Heart right ventricle (tissue), 16 donors: Measurements from ENCODE around the gene ST6GALNAC4. TPM values are rescaled to one million over a fixed set of nuclear protein-coding genes. Genes with fewer than 3 reads are reported as not detected.
"Not testable (repeated sequence)": the region's sequence is repeated elsewhere in the genome, so short reads cannot be mapped to it uniquely, and the experiment has no call there.

Source experiments
- ATAC-seq, 8 donors: fragments of 200-7000 bp; cut with Tn5 transposase; one replicate each; pipeline ENCODE4 v1.9.1; 2020; ENCODE audit warnings: mild to moderate bottlenecking in 8 of 8, moderate library complexity in 8 of 8, moderate number of reproducible peaks in 1 of 8
- DNase-seq, 2 donors: peaks; one replicate each; pipeline ENCODE4 v3.0.0-alpha.2; 2020
- H3K27ac ChIP-seq, 10 donors: fragments of 200-600 bp; sonication (generic) in 2 of 10; one replicate each; pipeline versions ENCODE4 v1.5.0 to v1.8.0; 2020 to 2022; ENCODE audit warnings: mild to moderate bottlenecking in 3 of 10
- H3K27me3 ChIP-seq, 7 donors: fragments of 200-600 bp; one replicate each; pipeline ENCODE4 v1.8.0; 2021 to 2022; ENCODE audit warnings: mild to moderate bottlenecking in 2 of 7
- H3K36me3 ChIP-seq, 9 donors: fragments of 200-600 bp; sonication (generic) in 1 of 9; one replicate each; pipeline versions ENCODE4 v1.5.0 to v1.8.0; 2020 to 2022; ENCODE audit warnings: mild to moderate bottlenecking in 2 of 9
- H3K4me1 ChIP-seq, 9 donors: fragments of 200-600 bp; sonication (generic) in 1 of 9; one replicate each; pipeline versions ENCODE4 v1.5.0 to v1.8.0; 2020 to 2022; ENCODE audit warnings: mild to moderate bottlenecking in 4 of 9
- H3K4me3 ChIP-seq, 10 donors: fragments of 200-600 bp; sonication (generic) in 2 of 10; one replicate each; pipeline versions ENCODE4 v1.5.0 to v1.8.0; 2020 to 2022; ENCODE audit warnings: mild to moderate bottlenecking in 7 of 10, moderate library complexity in 2 of 10
- H3K9me3 ChIP-seq, 11 donors: fragments of 200-600 bp in 10 of 11; sonication (generic) in 2 of 11; one replicate each; pipeline versions ENCODE4 v1.5.0 to v1.8.0; 2013 to 2022; ENCODE audit warnings: mild to moderate bottlenecking in 2 of 11, control low read depth in 1 of 11, moderate library complexity in 1 of 11
- CTCF ChIP-seq, 9 donors: fragments of 200-600 bp; sonication (generic) in 2 of 9; IDR thresholded peaks; one replicate each; pipeline versions ENCODE4 v1.5.0 to v1.8.0; 2021 to 2022; ENCODE audit warnings: antibody characterized with exemption in 9 of 9, mild to moderate bottlenecking in 5 of 9, moderate library complexity in 1 of 9
- WGBS, 2 donors: extraction: QIAGEN DNeasy Blood & Tissue Kit; methylation state at CpG; one replicate each; pipeline ENCODE4 v1.1.7; 2013; ENCODE audit warnings: inconsistent platforms in 1 of 2; 5-methylcytosine and 5-hydroxymethylcytosine counted together
- intact Hi-C, 10 donors: fragments of 100-400 bp; cut with DNase I; formaldehyde crosslinking; loops; one replicate each; pipeline versions ENCODE4 v1.11.1 to v1.14.2; 2022
- polyA plus RNA-seq, 2 donors: library from polyadenylated mRNA; stranded (reverse); fragments of 200-250 nt; gene quantifications; one replicate each; pipeline ENCODE4 v1.2.3, GENCODE V29; 2013
- total RNA-seq, 10 donors: library from RNA; stranded (reverse); fragmentation: NEBNext Ultra II Directional in 3 of 10; extraction: Animal tissue kit (Norgen Biotek cat#: 25700) in 3 of 10; gene quantifications; one replicate each; pipeline versions ENCODE4 v1.2.1 to v1.2.4, GENCODE V29; 2021 to 2023
- donor health status: Arrhythmogenic right ventricular cardiomyopathy.
- donor health status: ischemic (EF 13 %, LVEDD 7.1; RV severe dilation, severe dysfunction).
- donor health status: healthy with polysubstance abuse.
- donor health status: DM: no; HTN: yes; CAD: no.
- donor health status: DM: no; HTN: no; CAD: no.
- donor health status: ischemic (EF 25% LVEDD 6.9; RV normal size, moderate dysfunction).
- donor health status: ischemic (EF 25% LVEDD 5.7; RV mildly dilated, moderate dysfunction).
- donor health status: healthy.
- donor health status: DM: yes; HTN: yes; CAD: no.
- donor health status: Ischemic cardiomyopathy.
- donor health status: ischemic (EF 35%, LVEDD 5.7; RV mildly dilated, moderate dysfunction).
- donor health status: nonischemic (EF 11% LVEDD 7.7; RV severe dilation, severe dysfunction).
- donor health status: DM: yes; HTN: yes; CAD: no.
- donor health status: PGD.
- donor health status: ischemic (EF 29% LVEDD 5.4; RV normal size, mild dysfunction).
- donor health status: nonischemic (EF 23%, LVEDD 6.1; RV moderate dilation, normal function).

The ST6GALNAC4 gene
- total and polyA plus RNA-seq, 12 donors, result 10.8 to 52.9 (median 33.9) TPM

GRCh38 chr9:127884976-127885490 lies 31.8 kb downstream of the ST6GALNAC4 start:
- no peak for TF ChIP-seq CTCF (IDR thresholded peaks at IDR 0.05)
- Histone ChIP-seq H3K4me1 (peaks cover 0 to 42% (median 26%) of the 10 kb centered on the region in 9 donors), H3K27ac (peak overlapping the region in 9 of 10 donors; percentile 26 to 60 (median 48)), H3K4me3 (no peak overlapping the region), H3K27me3 (no peaks in the 10 kb centered on the region), H3K36me3 (peaks cover 0 to 62% (median 18%) of the 10 kb centered on the region in 9 donors), H3K9me3 (no peaks in the 10 kb centered on the region)
- ATAC-seq (peak in 3 of 8 donors; percentile 11 to 16 (median 12)), DNase-seq (no peak)
- 75 to 76% methylated on average over 15 of the region's 15 CpGs for WGBS, 2 donors
- intact Hi-C loops, result no loop called here

- H3K4me3 ChIP-seq, result no peak overlapping the region
- no peaks in the 10 kb centered on the region for H3K9me3 ChIP-seq
- TF ChIP-seq CTCF (IDR thresholded peaks at IDR 0.05), result no peak
- WGBS, 2 donors, result 23 to 28% methylated on average over 11 of the region's 11 CpGs
- H3K27me3 ChIP-seq, result no peaks in the 10 kb centered on the region
- DNase-seq (peak in 1 of 2 donors; percentile 64), ATAC-seq (peak; percentile 37 to 65 (median 51))
- peaks cover 0 to 56% (median 17%) of the 10 kb centered on the region in 9 donors for H3K36me3 ChIP-seq
- peaks cover 0 to 42% (median 26%) of the 10 kb centered on the region in 9 donors for H3K4me1 ChIP-seq
- intact Hi-C loops, result no loop called here
- peak overlapping the region in 9 of 10 donors; percentile 26 to 60 (median 48) for H3K27ac ChIP-seq
These were observed 32.4 kb downstream of the ST6GALNAC4 start for GRCh38 chr9:127884427-127884911.

GRCh38 chr9:127883959-127884358 lies 32.9 kb downstream of the ST6GALNAC4 start:
- H3K27ac ChIP-seq, result peak overlapping the region in 5 of 10 donors; percentile 32 to 60 (median 48)
- WGBS, 2 donors, result 76 to 86% methylated on average over 7 of the region's 7 CpGs
- no peak for TF ChIP-seq CTCF (IDR thresholded peaks at IDR 0.05)
- DNase-seq (no peak), ATAC-seq (peak in 3 of 8 donors; percentile 4 to 45 (median 6))
- no peaks in the 10 kb centered on the region for H3K27me3 ChIP-seq
- H3K9me3 ChIP-seq, result no peaks in the 10 kb centered on the region
- H3K36me3 ChIP-seq, result peaks cover 0 to 51% (median 17%) of the 10 kb centered on the region in 9 donors
- H3K4me1 ChIP-seq, result peaks cover 0 to 42% (median 26%) of the 10 kb centered on the region in 9 donors
- intact Hi-C loops, result no loop called here
- no peak overlapping the region for H3K4me3 ChIP-seq

GRCh38 chr9:127881715-127882114 lies 35.1 kb downstream of the ST6GALNAC4 start:
- 88 to 94% methylated on average over 3 of the region's 3 CpGs for WGBS, 2 donors
- H3K27ac ChIP-seq, H3K4me3 ChIP-seq, intact Hi-C loops, H3K9me3 ChIP-seq, ATAC-seq, DNase-seq: not testable (repeated sequence)
- Histone ChIP-seq H3K36me3 (peaks cover 0 to 29% (median 7%) of the 10 kb centered on the region in 9 donors), H3K27me3 (peaks cover 0 to 12% (median 0%) of the 10 kb centered on the region in 7 donors), H3K4me1 (peaks cover 3 to 59% (median 41%) of the 10 kb centered on the region in 9 donors)

- H3K36me3 ChIP-seq, result peaks cover 0 to 13% (median 0%) of the 10 kb centered on the region in 9 donors
- TF ChIP-seq CTCF (IDR thresholded peaks at IDR 0.05), result no peak
- 77 to 84% methylated on average over 8 of the region's 8 CpGs for WGBS, 2 donors
- DNase-seq (no peak), ATAC-seq (no peak)
- no peak overlapping the region for H3K4me3 ChIP-seq
- H3K27me3 ChIP-seq, result peaks cover 0 to 12% (median 0%) of the 10 kb centered on the region in 7 donors
- peaks cover 9 to 64% (median 48%) of the 10 kb centered on the region in 9 donors for H3K4me1 ChIP-seq
- no peak overlapping the region for H3K27ac ChIP-seq
- no peaks in the 10 kb centered on the region for H3K9me3 ChIP-seq
- intact Hi-C loops, result no loop called here
These were observed 36.7 kb downstream of the ST6GALNAC4 start for GRCh38 chr9:127880143-127880542.
